ENCODE results near the gene REXO1. TPM values are rescaled to one million over a fixed set of nuclear protein-coding genes. Genes with fewer than 3 reads are reported as not detected.

REXO1 gene
- total and polyA plus RNA-seq, 9 of the 15 experiments (the other 6 are each of a cell fraction or from before 2014, with no cell fraction given) = 0.04 to 63.3 (median 15.8) TPM

GRCh38 chr19:1875646-1876495 is 27.6 kb upstream of the REXO1 start (continued):
- TF ChIP-seq, protein P1, sequence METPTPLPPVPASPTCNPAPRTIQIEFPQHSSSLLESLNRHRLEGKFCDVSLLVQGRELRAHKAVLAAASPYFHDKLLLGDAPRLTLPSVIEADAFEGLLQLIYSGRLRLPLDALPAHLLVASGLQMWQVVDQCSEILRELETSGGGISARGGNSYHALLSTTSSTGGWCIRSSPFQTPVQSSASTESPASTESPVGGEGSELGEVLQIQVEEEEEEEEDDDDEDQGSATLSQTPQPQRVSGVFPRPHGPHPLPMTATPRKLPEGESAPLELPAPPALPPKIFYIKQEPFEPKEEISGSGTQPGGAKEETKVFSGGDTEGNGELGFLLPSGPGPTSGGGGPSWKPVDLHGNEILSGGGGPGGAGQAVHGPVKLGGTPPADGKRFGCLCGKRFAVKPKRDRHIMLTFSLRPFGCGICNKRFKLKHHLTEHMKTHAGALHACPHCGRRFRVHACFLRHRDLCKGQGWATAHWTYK (CRISPR knock-in tag; IDR thresholded peaks at IDR 0.05) = peak; percentile 30; the same call in 1 of the 2 replicates
- TF ChIP-seq ZNF395 (CRISPR knock-in tag; IDR thresholded peaks at IDR 0.05) (no peak), ZNF444 (CRISPR knock-in tag; IDR thresholded peaks at IDR 0.05) (no peak), NR0B1 (IDR thresholded peaks at IDR 0.05; ENCODE audit: partially characterized antibody) (no peak), RNF2 (IDR thresholded peaks at IDR 0.05) (peak; percentile 43; the same call in 1 of the 2 replicates), TAL1 (IDR thresholded peaks at IDR 0.05) (no peak), HMG20B (CRISPR knock-in tag; IDR thresholded peaks at IDR 0.05) (no peak), ESRRA (IDR thresholded peaks at IDR 0.05; ENCODE audit: borderline replicate concordance, low read depth) (peak; percentile 70; the same call in 1 of the 2 replicates), SAFB2 (IDR thresholded peaks at IDR 0.05; ENCODE audit: borderline replicate concordance, low read depth, low read length, severe bottlenecking) (no peak), MEF2A (IDR thresholded peaks at IDR 0.05; ENCODE audit: control insufficient read depth, low read depth, low read length) (no peak), SNIP1 (IDR thresholded peaks at IDR 0.05; ENCODE audit: low read depth) (peak; percentile 58; the same call in 1 of the 2 replicates), KDM5B (IDR thresholded peaks at IDR 0.05; ENCODE audit: insufficient replicate concordance, low read depth, low read length) (peak; percentile 71), TEAD1 (CRISPR knock-in tag; IDR thresholded peaks at IDR 0.05) (no peak), ZNF146 (CRISPR knock-in tag; IDR thresholded peaks at IDR 0.05; ENCODE audit: unreplicated experiment) (peak; percentile 20), HDAC1 (IDR thresholded peaks at IDR 0.05) (peak in 1 of 2 experiments; percentile 88; a peak in 2 of 4 replicates), SAFB (IDR thresholded peaks at IDR 0.05; ENCODE audit: borderline replicate concordance, low read depth, low read length) (0 out of 2 replicates have a peak, but pooled peaks have one; percentile 10)
- TF ChIP-seq, protein P2, sequence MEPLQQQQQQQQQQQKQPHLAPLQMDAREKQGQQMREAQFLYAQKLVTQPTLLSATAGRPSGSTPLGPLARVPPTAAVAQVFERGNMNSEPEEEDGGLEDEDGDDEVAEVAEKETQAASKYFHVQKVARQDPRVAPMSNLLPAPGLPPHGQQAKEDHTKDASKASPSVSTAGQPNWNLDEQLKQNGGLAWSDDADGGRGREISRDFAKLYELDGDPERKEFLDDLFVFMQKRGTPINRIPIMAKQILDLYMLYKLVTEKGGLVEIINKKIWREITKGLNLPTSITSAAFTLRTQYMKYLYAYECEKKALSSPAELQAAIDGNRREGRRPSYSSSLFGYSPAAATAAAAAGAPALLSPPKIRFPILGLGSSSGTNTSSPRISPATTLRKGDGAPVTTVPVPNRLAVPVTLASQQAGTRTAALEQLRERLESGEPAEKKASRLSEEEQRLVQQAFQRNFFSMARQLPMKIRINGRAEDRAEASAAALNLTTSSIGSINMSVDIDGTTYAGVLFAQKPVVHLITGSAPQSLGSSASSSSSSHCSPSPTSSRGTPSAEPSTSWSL (CRISPR knock-in tag; IDR thresholded peaks at IDR 0.05; ENCODE audit: borderline replicate concordance) = 0 out of 2 replicates have a peak, but pooled peaks have one; percentile 20
- TF ChIP-seq, protein P3, sequence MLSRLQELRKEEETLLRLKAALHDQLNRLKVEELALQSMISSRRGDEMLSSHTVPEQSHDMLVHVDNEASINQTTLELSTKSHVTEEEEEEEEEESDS (CRISPR knock-in tag; IDR thresholded peaks at IDR 0.05) = no peak
- TF ChIP-seq, protein P4, sequence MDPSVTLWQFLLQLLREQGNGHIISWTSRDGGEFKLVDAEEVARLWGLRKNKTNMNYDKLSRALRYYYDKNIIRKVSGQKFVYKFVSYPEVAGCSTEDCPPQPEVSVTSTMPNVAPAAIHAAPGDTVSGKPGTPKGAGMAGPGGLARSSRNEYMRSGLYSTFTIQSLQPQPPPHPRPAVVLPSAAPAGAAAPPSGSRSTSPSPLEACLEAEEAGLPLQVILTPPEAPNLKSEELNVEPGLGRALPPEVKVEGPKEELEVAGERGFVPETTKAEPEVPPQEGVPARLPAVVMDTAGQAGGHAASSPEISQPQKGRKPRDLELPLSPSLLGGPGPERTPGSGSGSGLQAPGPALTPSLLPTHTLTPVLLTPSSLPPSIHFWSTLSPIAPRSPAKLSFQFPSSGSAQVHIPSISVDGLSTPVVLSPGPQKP (CRISPR knock-in tag; IDR thresholded peaks at IDR 0.05) = no peak; the same call in 1 of the 2 replicates

All from K562 (cell line).